ENCODE data around the gene HMCN2.

Gene HMCN2

GRCh38 chr9:130289711-130290241, 24.2 kb downstream of the HMCN2 start:
- H3K27me3 ChIP-seq = no peaks in the 10 kb centered on the region
- no peaks in the 10 kb centered on the region for H3K36me3 ChIP-seq
- peaks cover 10% of the 10 kb centered on the region for H3K4me1 ChIP-seq
- peak; percentile 49 for DNase-seq
- no peak for TF ChIP-seq CTCF (IDR thresholded peaks at IDR 0.05; ENCODE audit: low read depth, low read length)
- no peak overlapping the region for H3K4me3 ChIP-seq (ENCODE audit: low read depth, low read length)
- no peaks in the 10 kb centered on the region for H3K9me3 ChIP-seq

DNA sequence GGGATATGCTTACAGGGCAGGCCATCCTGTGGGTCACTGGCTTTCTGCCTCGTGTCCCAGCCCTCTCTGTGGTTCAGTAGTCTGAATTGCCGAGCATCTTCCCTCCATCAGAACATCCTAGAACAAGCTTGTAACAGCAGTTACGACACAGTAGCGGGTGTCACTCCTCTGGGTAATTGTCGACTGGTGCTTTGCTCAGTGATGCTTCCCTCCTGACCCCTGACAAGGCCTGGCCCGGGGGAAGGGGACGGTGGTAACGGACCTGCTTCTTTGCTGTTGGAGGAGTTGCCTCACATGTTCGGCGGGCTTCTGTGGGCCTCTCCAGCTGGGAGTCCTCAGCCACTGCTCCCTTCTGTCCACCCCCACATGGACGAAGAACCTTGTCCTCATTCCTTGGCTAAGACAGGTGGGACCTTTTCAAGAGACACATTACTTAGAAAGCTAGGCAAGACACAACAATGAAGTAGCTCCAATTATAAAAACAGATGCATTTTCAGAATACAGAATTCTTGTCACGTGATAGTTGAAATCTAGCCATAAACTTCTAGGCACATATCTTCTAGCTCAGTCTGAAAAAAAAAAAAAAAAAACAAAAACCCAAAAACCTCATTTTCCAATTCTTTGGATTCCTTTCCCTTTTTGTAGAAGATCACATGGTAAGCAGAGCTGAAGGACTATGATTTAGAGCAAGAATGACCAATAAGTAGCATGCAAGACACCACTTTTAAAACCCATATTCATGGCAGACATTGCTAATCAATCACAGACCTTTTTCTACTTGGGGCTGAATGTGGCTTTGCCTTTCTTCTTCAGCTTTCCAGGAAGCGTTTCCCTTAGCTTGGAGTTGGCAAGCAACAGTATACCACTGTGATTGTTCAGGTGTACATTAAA, 25.0 kb downstream of the HMCN2 start:
- TF ChIP-seq CTCF (IDR thresholded peaks at IDR 0.05; ENCODE audit: low read depth, low read length) = no peak

DNA sequence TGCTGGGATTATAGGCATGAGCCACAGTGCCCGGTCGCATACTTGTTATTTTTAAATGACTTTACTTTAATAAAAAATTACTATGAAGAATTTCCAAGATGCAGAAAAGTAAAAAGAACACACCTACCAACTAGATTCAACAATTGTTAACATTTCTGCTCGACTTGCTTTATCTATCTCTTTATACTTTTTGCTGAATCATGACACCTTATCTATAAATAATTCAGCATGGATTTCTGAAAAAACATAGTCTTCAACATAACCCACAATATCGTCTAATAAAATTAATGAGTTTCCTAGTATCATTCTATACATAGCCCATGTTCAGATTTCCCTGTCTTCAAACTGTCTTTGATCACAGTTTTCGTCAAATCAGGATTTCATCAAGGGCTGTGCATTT, 25.9 kb downstream of the HMCN2 start:
- peaks cover 10% of the 10 kb centered on the region for H3K4me1 ChIP-seq
- H3K4me3 ChIP-seq (ENCODE audit: low read depth, low read length) = no peak overlapping the region
- H3K36me3 ChIP-seq = no peaks in the 10 kb centered on the region
- H3K27me3 ChIP-seq = no peaks in the 10 kb centered on the region
- no peaks in the 10 kb centered on the region for H3K9me3 ChIP-seq
- no peak for DNase-seq
- TF ChIP-seq CTCF (IDR thresholded peaks at IDR 0.05; ENCODE audit: low read depth, low read length) = no peak

More for the DNA sequence above, 25.0 kb downstream of the HMCN2 start:
- H3K36me3 ChIP-seq = no peaks in the 10 kb centered on the region
- no peak overlapping the region for H3K4me3 ChIP-seq (ENCODE audit: low read depth, low read length)
- H3K9me3 ChIP-seq = no peaks in the 10 kb centered on the region
- H3K4me1 ChIP-seq = peaks cover 10% of the 10 kb centered on the region
- H3K27me3 ChIP-seq = no peaks in the 10 kb centered on the region
- no peak for DNase-seq

- Histone ChIP-seq H3K36me3 (no peaks in the 10 kb centered on the region), H3K9me3 (no peaks in the 10 kb centered on the region), H3K4me3 (ENCODE audit: low read depth, low read length) (no peak overlapping the region), H3K27me3 (no peaks in the 10 kb centered on the region), H3K4me1 (peaks cover 10% of the 10 kb centered on the region)
- TF ChIP-seq CTCF (IDR thresholded peaks at IDR 0.05; ENCODE audit: low read depth, low read length) = no peak
- no peak for DNase-seq
Measured at GRCh38 chr9:130292106-130292505, 26.5 kb downstream of the HMCN2 start.

- Histone ChIP-seq H3K4me1 (peaks cover 1% of the 10 kb centered on the region), H3K36me3 (no peaks in the 10 kb centered on the region), H3K9me3 (no peaks in the 10 kb centered on the region), H3K27me3 (no peaks in the 10 kb centered on the region), H3K4me3 (ENCODE audit: low read depth, low read length) (no peak overlapping the region)
- no peak for TF ChIP-seq CTCF (IDR thresholded peaks at IDR 0.05; ENCODE audit: low read depth, low read length)
- no peak for DNase-seq
Measured at GRCh38 chr9:130294664-130295063, 29.1 kb downstream of the HMCN2 start.

DNA sequence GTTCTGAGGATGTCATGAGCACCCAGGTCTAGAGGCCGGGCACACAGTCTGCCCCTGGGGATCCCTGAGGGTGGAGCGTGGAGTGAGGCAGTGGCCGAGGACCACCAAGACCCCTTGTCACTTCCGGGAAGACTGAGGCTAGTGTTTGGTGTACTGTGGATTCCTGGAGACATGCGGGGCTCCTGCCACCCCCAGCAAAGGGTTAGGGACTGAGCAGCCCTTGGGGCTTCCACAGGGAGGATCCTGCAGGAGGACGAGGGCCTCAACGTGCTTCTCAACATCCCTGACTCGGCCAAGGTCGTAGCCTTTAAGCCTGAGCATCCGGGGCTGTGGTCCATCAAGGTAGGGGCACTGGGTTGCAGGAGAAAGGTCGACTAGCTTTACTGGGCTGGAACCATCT, 29.9 kb downstream of the HMCN2 start:
- no peak for TF ChIP-seq CTCF (IDR thresholded peaks at IDR 0.05; ENCODE audit: low read depth, low read length)
- H3K4me1 ChIP-seq = no peaks in the 10 kb centered on the region
- H3K4me3 ChIP-seq (ENCODE audit: low read depth, low read length) = no peak overlapping the region
- no peaks in the 10 kb centered on the region for H3K36me3 ChIP-seq
- no peaks in the 10 kb centered on the region for H3K9me3 ChIP-seq
- no peak for DNase-seq
- no peaks in the 10 kb centered on the region for H3K27me3 ChIP-seq

Measured in BE2C (cell line).